ENCODE data around the gene TEF. TPM values are rescaled to one million over a fixed set of nuclear protein-coding genes. Genes with fewer than 3 reads are reported as not detected.

Gene TEF
- total RNA-seq, 1 donor from 2014 or later = 6.3 TPM

Other genes starting within 250 kb of the TEF start
- gene L3MBTL2, start 176.6 kb upstream of the TEF start, total RNA-seq (ENCODE audit: insufficient read depth, low replicate concordance) = 7.9 TPM
- 1.9 TPM for gene CHADL, start 141.0 kb upstream of the TEF start, total RNA-seq (ENCODE audit: insufficient read depth, low replicate concordance)
- gene RANGAP1, start 95.8 kb upstream of the TEF start, total RNA-seq (ENCODE audit: insufficient read depth, low replicate concordance) = 11.1 TPM
- gene ZC3H7B, start 80.4 kb upstream of the TEF start, total RNA-seq (ENCODE audit: insufficient read depth, low replicate concordance) = 24.6 TPM
- 12.5 TPM for gene TOB2, start 64.9 kb downstream of the TEF start, total RNA-seq (ENCODE audit: insufficient read depth, low replicate concordance)
- gene PHF5A, start 86.8 kb downstream of the TEF start, total RNA-seq (ENCODE audit: insufficient read depth, low replicate concordance) = 19.5 TPM
- 19.7 TPM for gene ACO2, start 87.2 kb downstream of the TEF start, total RNA-seq (ENCODE audit: insufficient read depth, low replicate concordance)
- 4.6 TPM for gene POLR3H, start 162.5 kb downstream of the TEF start, total RNA-seq (ENCODE audit: insufficient read depth, low replicate concordance)
- 1.2 TPM for gene CSDC2, start 179.1 kb downstream of the TEF start, total RNA-seq (ENCODE audit: insufficient read depth, low replicate concordance)
- 19.5 TPM for gene PMM1, start 207.9 kb downstream of the TEF start, total RNA-seq (ENCODE audit: insufficient read depth, low replicate concordance)
- 14.7 TPM for gene DESI1, start 239.1 kb downstream of the TEF start, total RNA-seq (ENCODE audit: insufficient read depth, low replicate concordance)
- 123 TPM for gene XRCC6, start 239.4 kb downstream of the TEF start, total RNA-seq (ENCODE audit: insufficient read depth, low replicate concordance)